NCI-H2196 treated with DMSO at 0.1 percent for 48 hours (cell line): Measurements from ENCODE around the gene PDE6B.

Experiments used
- DNase-seq: peaks from one replicate; lab custom pipeline; 2025; ENCODE audit not compliant: unreplicated experiment; lab: John Stamatoyannopoulos, UW

The PDE6B gene

DNA sequence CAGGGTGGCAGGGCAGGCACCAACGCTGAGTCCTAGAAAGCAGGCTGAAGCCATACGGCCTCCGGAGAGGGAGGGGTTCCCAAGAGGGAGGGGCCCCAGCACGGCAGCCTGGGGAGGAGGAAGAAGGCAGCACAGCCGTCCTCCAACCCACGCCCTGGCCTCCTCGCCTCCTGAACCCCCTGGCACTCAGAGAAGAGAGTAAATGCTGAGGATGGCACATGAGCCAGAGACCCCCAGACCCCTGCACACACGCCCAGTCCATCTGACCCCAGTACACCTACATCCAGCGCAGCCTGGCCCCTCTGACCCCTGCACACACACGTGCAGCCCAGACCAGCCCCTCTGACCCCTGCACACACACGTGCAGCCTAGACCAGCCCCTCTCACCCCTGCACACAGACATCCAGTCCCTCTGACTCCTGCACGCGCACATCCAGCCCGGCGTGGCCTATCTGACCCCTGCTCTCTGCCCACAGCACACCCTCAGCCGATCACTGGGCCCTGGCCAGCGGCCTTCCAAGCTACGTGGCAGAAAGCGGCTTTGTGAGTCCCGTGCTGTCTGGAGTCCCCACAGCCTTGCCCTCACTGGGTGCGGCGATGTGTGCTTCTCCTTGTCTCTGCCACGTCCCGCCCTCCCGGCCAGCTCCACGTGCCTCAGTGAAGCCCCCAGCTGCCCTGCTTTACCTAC, 30.2 kb downstream of the PDE6B start:
- no peak for DNase-seq

DNA sequence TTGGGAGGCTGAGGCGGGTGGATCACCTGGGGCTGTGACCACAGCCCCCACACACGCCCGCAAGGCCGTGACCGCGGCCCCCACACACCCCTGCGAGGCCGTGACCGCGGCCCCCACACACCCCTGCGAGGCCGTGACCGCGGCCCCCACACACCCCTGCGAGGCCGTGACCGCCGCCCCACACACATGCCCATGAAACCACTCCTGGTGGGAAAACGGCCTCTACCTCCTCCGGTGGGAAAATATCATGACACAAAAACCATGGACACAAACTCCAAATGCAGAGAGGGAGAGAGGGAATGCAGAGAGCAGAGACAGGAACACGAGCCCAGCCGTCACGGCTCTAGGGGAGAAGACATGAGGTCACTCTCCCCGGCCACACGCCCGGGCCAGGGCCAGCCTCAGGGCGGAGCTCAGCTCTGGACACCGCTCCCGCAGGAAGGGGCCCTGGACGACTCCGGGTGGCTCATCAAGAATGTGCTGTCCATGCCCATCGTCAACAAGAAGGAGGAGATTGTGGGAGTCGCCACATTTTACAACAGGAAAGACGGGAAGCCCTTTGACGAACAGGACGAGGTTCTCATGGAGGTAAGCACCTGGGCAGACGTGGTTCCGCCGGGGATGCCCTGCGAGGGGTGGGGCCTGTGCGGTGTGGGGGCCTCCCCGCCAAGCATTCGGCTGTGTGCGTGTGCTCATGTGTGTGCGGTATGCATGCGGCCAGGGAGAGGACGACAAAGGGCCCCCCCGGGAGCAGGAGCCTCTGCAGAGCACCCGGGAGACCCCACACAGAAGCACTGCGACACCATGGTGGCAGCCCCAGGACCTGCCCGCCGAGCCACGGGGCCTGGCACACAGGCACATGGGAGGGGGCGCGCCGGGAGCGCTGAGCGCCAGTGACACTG, 31.3 kb downstream of the PDE6B start:
- no peak for DNase-seq

DNA sequence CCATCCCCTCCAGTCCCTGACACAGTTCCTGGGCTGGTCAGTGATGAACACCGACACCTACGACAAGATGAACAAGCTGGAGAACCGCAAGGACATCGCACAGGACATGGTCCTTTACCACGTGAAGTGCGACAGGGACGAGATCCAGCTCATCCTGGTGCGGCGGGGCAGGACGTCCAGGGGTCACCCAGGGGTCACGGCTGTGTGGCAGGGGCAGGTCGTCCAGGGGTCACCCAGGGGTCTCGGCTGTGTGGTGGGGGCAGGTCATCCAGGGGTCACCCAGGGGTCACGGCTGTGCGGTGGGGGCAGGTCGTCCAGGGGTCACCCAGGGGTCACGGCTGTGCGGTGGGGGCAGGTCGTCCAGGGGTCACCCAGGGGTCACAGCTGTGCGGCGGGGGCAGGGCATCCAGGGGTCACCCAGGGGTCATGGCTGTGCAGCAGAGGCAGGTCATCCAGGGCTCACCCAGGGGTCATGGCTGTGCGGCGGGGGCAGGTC, 32.0 kb downstream of the PDE6B start:
- no peak for DNase-seq

DNA sequence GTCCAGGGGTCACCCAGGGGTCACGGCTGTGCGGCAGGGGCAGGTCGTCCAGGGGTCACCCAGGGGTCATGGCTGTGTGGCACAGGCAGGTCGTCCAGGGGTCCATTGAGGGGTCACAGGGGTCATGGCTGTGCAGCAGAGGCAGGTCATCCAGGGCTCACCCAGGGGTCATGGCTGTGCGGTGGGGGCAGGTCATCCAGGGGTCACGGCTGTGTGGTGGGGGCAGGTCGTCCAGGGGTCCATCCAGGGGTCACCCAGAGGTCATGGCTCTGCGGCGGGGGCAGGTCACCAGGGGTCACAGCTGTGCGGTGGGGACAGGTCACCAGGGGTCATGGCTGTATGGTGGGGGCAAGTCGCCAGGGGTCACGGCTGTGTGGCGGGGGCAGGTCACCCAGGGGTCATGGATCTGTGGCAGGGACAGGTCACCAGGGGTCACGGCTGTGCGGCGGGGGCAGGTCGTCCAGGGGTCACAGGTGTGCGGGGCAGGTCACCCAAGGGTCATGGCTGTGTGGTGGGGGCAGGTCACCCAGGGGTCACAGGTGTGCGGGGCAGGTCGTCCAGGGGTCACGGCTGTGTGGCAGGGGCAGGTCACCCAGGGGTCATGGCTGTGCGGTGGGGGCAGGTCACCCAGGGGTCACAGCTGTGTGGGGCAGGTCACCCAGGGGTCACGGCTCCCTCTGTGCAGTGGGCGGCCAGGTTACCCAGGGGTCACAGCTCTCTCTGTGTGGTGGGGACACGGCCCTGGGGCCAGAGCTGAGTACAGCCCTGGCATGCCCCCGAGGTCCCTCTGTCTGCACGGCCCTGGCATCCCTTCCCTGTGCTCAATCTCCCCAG, 32.7 kb downstream of the PDE6B start:
- DNase-seq, result no peak

DNA sequence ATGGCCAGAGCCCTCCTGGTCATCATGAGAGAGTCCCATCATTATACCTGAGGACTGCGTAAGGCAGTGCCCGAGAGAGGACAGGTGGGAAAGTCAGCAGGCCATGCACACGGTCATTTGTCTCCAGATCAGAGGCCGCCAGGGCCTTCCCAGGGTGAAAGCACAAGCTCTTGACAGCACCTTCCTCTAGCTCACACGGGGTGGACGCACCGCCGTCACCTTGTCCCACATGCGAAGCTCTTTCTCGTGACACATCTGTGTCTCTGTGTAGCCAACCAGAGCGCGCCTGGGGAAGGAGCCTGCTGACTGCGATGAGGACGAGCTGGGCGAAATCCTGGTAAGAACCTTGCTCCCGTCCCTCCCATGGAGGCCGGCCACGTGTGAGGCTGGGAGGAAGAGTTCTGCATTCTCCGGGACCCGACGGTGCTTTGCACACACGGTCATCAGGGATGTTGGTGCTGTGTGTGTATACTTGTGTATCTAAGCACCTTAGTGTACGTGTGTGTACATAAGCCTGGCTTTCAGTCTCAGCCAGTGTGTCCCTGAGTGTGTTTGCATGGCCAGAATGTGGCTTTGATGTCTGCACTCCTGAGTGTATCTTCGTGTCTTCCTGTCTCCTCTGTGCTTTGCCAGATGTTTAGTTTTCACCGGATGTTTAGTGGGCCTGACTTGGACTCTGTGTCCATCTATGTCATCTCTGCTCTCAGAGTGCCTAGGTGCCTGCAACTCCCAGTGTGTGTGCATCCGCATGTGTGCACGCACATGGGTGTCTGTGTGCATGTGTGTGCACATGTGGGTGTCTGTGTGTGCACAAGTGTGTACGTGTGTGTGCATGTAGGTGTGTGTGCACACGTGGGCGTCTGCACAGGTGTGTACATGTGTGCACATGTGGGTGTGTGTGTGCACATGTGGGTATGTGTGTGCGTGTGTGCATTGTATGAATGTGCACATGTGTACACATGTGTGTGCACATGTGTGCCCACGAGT, 33.6 kb downstream of the PDE6B start:
- no peak for DNase-seq

DNA sequence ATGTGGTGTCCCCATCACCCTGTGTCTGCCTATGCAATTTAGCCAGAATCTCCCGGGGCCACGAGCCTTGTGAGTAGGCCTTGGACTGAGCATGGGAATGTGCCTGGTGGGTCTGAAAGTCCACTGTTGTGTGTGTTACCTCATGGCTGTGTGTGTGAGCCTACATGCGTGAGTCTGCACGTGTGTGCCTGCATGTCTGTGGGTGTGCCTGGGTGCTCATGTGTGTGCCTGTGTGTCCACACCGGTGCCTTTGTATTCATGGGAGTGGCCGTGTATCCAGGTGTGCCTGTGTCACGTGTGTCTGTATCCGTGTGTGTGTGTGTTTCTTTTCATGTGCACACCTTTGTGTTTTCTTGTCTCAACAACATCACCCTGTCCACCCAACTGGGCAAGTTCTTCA, 34.5 kb downstream of the PDE6B start:
- DNase-seq, result no peak

DNA sequence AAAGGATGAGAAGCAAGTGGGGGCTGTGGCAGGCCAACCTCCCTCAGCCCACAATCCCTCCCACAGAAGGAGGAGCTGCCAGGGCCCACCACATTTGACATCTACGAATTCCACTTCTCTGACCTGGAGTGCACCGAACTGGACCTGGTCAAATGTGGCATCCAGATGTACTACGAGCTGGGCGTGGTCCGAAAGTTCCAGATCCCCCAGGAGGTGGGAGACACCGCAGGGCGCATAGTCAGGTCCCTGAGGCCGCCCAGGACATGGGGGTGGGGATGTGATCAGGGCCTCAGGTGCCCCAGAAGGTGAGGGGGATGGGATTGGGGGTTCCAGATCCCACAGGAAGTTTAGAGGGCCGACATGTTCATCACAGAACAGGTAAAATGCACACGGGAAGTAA, 35.0 kb downstream of the PDE6B start:
- no peak for DNase-seq

DNA sequence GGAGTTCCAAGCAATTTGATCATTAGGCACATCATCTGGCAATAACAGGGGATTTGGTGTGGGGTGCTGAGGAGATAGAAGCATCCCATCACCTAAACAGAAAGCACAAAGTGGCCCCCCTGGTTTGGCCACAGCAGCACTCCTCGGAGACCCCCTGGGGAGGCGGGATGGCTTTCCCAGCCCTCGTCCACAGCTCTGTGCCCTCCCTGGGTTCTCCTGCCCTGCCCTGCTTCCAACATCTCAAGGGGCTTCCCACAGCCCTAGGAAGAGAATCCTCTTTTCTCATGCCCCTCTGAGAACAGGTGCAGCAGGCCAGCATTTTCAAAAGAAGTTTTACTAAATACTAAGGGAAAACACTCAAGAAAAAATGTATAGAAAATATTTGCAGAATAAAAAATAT, 35.9 kb downstream of the PDE6B start:
- DNase-seq, result no peak

DNA sequence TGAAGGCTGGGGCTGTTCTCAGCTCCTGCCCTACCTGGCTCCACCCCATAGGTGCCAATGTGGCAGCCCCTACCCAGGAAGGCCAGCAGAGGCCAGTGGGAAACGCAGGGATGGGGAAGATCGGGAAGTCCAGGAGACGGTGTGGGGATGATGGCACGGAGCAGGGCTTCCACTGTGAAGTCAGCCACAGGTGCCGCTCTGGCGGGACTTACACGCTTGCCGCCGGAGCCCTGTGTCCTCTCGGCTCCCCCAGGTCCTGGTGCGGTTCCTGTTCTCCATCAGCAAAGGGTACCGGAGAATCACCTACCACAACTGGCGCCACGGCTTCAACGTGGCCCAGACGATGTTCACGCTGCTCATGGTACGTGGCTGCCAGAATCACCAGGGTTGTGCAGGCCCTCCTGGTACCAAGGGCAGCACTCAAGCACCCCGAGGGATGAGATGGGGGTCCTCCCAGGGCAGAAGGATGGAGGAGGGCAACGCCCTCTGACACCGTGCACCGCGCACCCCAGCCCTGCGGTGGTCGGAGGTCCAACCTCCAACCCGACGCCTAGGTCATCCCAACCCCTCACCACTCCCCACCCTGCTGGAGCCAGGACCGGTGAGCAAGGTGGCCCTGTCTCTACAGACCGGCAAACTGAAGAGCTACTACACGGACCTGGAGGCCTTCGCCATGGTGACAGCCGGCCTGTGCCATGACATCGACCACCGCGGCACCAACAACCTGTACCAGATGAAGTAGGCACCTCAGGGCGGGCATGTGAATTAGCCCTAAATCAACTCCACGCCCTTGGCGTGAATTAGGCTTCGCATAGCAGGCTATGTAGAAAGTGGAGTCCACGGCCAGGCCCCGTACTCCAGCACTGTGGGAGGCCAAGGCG, 36.7 kb downstream of the PDE6B start:
- DNase-seq, result no peak

DNA sequence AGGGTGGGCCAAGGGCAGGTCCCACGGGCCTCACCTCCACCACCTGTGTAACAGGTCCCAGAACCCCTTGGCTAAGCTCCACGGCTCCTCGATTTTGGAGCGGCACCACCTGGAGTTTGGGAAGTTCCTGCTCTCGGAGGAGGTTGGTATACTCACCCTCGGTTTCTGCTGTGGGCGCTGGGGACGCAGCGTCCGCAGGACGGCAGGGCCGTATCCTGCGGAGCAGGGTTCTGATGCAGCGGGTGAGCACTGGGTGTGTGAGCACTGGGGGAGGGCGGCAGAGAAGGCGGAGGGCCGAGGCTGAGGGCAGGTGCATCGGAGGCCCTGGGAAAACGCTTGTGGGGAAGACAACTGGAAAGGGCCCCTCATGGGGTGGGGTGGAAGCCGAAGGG, 37.7 kb downstream of the PDE6B start:
- no peak for DNase-seq

DNA sequence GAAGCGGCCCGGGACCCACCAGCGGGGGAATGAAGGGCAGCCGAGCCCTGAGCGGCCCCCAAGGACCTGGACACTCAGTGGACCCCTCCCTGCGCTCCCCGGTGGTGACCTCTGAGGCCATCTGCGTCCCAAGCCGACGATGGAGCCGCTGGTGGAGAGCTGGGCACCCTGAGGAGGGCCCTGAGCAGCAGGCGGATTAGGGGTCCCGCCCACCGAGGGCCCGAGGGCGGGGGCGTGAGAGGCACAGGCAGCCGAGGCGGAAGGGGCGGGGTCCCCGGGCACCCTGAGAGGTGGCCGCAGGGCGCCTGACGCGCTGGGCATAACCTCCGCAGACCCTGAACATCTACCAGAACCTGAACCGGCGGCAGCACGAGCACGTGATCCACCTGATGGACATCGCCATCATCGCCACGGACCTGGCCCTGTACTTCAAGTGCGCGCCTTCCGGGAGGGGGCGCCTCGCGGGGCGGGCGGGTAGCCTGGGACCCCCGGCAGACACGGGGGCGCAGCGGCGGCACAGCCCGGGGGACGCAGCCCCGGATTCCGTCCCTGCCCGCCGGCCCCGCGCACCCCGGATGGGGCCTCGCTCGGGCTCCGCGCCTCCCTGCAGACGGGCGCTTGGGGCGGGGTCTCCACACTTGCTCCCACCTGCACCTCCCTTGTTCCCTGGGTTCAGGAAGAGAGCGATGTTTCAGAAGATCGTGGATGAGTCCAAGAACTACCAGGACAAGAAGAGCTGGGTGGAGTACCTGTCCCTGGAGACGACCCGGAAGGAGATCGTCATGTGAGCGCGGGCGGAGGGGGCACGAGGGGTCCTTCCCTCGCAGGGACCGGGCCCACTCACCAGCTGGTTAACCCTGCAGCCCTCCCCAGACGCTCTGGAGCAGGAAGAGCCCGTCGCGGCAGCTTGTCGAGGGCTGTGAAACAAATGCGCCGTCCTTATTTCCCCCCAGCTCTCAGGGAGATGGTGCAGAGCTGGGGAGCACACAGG, 38.4 kb downstream of the PDE6B start:
- peak; percentile 26 for DNase-seq

DNA sequence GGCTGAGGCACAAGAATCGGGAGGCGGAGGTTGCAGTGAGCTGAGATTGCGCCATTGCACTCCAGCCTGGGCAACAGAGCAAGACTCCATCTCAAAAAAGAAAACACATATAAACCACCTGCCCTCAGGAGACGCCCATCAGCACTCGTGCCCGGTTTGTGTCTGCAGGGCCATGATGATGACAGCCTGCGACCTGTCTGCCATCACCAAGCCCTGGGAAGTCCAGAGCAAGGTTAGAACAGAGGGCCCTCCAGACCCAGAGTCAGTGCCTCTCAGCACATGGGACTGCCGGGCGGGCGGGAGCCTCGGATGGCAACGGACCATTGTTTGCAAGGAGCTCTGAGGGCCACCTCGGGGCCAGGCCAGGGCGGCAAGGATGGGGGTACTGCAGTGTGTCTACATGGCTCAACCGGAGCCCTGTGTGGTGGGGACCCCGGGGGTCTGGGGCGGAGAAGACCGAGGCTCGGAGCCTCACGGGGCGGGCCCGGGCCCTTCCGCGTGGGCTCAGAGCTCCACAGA, 39.4 kb downstream of the PDE6B start:
- no peak for DNase-seq

DNA sequence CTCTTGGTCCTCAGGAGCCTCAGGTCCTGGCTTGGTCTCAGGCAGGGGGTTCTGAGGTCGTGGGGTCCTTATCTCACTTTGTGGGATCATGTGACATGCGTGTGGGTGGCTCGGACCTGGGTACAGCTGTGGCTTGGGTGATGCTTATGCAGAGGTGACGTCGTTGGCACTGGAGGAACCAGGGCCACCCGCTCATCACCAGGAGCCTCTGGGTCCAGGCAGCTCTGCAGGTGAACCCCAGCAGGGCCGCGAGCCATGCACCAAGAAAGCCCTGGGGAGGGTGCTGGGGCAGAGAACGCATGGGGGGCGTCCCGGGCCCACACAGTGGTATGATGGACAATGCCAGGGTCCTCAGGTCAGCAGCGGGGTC, 40.0 kb downstream of the PDE6B start:
- DNase-seq, result no peak

DNA sequence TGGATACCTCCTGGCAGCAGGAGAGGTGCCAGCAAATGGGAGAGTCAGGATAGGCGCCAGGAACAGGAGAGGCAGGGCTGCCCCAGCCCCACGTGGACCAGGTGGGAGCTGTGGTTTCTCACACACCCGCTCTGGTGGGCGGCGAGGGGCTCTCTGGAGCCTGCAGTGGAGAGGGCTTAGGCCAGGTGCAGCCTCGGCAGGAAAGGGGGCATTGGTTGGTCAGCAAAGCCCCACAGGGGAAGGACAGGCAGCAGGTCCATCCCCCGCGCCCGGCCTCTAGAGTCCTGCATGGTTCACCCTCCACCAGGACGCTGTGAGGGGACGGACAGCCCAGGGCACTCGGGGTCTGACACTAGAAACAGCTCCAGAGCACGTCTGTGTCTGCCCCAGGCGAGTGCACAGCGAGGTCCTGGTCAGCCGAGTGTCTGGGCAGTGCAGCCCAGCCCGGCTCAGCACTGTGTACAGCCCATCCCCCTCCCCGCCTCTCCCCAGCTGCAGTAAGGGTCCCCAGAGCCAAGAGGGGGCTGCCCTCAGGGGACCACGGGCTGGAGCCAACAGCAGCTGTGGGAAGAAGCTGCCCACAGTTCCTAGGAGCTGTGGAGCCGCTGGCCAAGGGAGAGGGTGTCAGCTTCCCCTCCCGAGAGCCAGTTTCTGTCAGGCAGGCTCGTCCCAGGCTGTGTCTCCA, 40.5 kb downstream of the PDE6B start:
- DNase-seq, result no peak

DNA sequence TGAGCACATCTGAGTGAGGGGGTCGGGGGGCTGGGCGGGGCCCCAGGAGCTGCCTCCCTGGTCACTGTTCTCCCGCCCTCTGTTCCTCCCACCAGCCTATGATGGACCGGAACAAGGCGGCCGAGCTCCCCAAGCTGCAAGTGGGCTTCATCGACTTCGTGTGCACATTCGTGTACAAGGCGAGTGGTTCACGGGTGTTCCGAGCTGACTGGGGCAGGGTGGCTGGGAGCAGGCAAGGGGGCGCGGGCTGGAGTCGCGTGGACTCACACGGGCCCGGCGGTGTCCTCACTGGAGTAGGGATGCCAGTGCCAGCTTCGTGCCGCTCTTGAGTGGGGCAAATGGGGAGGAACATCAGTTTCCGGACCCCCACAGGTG, 41.0 kb downstream of the PDE6B start:
- no peak for DNase-seq

DNA sequence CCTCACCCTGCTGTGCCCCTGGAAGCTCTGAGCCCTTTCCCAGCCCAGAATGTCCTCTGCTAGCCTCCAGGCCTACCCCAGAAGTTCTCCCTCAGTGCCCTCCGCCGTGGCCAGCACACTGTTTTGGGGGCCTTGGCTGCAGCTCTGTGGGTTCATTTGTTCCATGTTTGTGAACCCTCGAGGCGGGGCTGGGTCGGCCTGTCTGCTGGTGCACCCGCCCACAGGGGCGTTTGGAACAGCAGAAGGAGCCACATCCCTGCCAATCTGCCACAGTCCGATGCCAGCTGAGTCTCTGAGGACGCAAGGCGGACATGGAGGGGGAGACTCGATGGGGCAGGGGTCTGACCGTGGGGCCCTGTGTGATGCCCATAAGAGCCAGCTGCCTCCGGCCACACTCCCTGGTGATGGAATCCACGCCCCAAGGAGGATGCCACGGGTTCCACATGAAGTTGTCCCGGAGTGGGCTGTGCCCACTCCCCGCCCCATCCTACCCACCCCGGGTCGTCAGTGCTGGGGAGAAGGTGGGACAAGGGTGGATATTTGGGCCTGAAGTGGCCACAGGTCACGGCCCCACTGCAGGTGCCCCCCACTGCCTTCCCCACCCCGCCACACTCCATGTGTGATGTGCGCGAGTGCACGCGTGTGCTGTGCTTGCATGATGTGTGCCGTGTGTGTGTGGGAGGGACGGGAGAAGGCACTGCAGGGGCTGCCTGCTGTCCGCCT, 41.6 kb downstream of the PDE6B start:
- DNase-seq, result no peak

DNA sequence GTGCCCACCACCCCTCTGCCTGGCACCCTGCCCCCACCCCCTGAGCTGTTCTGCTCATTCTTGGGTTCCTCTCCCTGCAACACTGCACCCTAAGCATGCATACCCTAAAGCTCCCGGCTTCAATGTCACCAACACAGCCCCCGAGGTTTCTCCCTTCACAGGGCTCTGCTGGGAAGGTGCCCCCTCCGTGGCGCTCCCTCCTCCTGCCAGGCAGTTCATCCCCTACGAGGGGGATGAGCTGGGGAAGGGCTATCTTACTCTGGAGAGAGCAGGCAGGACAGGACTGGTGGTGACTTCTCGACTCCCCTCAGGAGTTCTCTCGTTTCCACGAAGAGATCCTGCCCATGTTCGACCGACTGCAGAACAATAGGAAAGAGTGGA, 42.2 kb downstream of the PDE6B start:
- no peak for DNase-seq
